H9 (cell line): ENCODE measurements around the gene RIPK4. TPM values are rescaled to one million over a fixed set of nuclear protein-coding genes. Genes with fewer than 3 reads are reported as not detected.

ENCODE experiments used
- DNase-seq: peaks from one replicate; pipeline ENCODE4 v3.0.0-alpha.2; 2017
- H2AFZ ChIP-seq: one replicate; pipeline ENCODE4 v1.6.1; 2013; ENCODE audit warnings: mild to moderate bottlenecking, low read length, control low read depth, moderate library complexity
- H2AK5ac ChIP-seq: 2 replicates; pipeline ENCODE4 v1.6.1; 2013; ENCODE audit warnings: low read length, control low read depth, mixed read lengths; ENCODE audit not compliant: insufficient read length
- H2BK120ac ChIP-seq: one replicate; pipeline ENCODE4 v1.6.1; 2013; ENCODE audit warnings: low read depth, mild to moderate bottlenecking, low read length, control low read depth, inconsistent platforms; ENCODE audit not compliant: poor library complexity, severe bottlenecking
- H2BK12ac ChIP-seq: 2 replicates; pipeline ENCODE4 v1.6.1; 2013; ENCODE audit warnings: low read length, control low read depth, mixed read lengths, low read depth; ENCODE audit not compliant: insufficient read length
- H2BK15ac ChIP-seq: 2 replicates; pipeline ENCODE4 v1.6.1; 2013; ENCODE audit warnings: low read depth, low read length, control low read depth
- H2BK20ac ChIP-seq: one replicate; pipeline ENCODE4 v1.6.1; 2013; ENCODE audit warnings: low read depth, mild to moderate bottlenecking, low read length, control low read depth, inconsistent platforms; ENCODE audit not compliant: poor library complexity, severe bottlenecking
- H2BK5ac ChIP-seq: 2 replicates; pipeline ENCODE4 v1.6.1; 2013; ENCODE audit warnings: low read length, control low read depth, mixed read lengths; ENCODE audit not compliant: insufficient read length
- H3K14ac ChIP-seq: 2 replicates; pipeline ENCODE4 v1.6.1; 2013; ENCODE audit warnings: low read length, control low read depth; ENCODE audit not compliant: insufficient read depth
- H3K18ac ChIP-seq: 2 replicates; pipeline ENCODE4 v1.6.1; 2013; ENCODE audit warnings: low read depth, mild to moderate bottlenecking, mixed read lengths, low read length, control low read depth; ENCODE audit not compliant: insufficient read length
- H3K23ac ChIP-seq: 2 replicates; pipeline ENCODE4 v1.6.1; 2013; ENCODE audit warnings: low read length, control low read depth, mixed read lengths, low read depth; ENCODE audit not compliant: insufficient read length
- H3K23me2 ChIP-seq: 2 replicates; pipeline ENCODE4 v1.6.1; 2013; ENCODE audit warnings: low read depth, mild to moderate bottlenecking, mixed read lengths, low read length, control low read depth; ENCODE audit not compliant: insufficient read length, poor library complexity, severe bottlenecking
- H3K27ac ChIP-seq: 2 replicates; pipeline ENCODE4 v1.5.1; 2013; ENCODE audit warnings: low read length, control low read depth, mixed read lengths, low read depth; ENCODE audit not compliant: insufficient read length
- H3K27me3 ChIP-seq: 2 replicates; pipeline ENCODE4 v1.6.1; 2013; ENCODE audit warnings: low read length, control low read depth, inconsistent platforms; ENCODE audit not compliant: insufficient read depth
- H3K4ac ChIP-seq: 2 replicates; pipeline ENCODE4 v1.6.1; 2013; ENCODE audit warnings: low read depth, mild to moderate bottlenecking, control low read depth, inconsistent platforms, low read length, moderate library complexity
- H3K4me1 ChIP-seq: 2 replicates; pipeline ENCODE4 v1.6.1; 2013; ENCODE audit warnings: low read length, control low read depth, inconsistent platforms; ENCODE audit not compliant: insufficient read depth
- H3K4me2 ChIP-seq: 2 replicates; pipeline ENCODE4 v1.6.1; 2013; ENCODE audit warnings: low read length, control low read depth, mixed read lengths; ENCODE audit not compliant: insufficient read length, insufficient read depth
- H3K56ac ChIP-seq: 2 replicates; pipeline ENCODE4 v1.6.1; 2013; ENCODE audit warnings: low read depth, mild to moderate bottlenecking, mixed read lengths, low read length, control low read depth; ENCODE audit not compliant: insufficient read length
- H3K79me1 ChIP-seq: 2 replicates; pipeline ENCODE4 v1.6.1; 2013; ENCODE audit warnings: low read depth, mild to moderate bottlenecking, moderate library complexity, low read length, control low read depth, inconsistent platforms; ENCODE audit not compliant: insufficient read depth, poor library complexity, severe bottlenecking
- H3K79me2 ChIP-seq: 2 replicates; pipeline ENCODE4 v1.6.1; 2013; ENCODE audit warnings: low read length, control low read depth, inconsistent platforms; ENCODE audit not compliant: insufficient read depth
- H3K9ac ChIP-seq: 2 replicates; pipeline ENCODE4 v1.6.1; 2013; ENCODE audit warnings: low read length, control low read depth, mixed read lengths; ENCODE audit not compliant: insufficient read length; ENCODE audit errors: extremely low read depth
- H3K9me3 ChIP-seq: one replicate; pipeline ENCODE4 v1.6.1; 2013; ENCODE audit warnings: low read depth, low read length, inconsistent platforms; ENCODE audit not compliant: control insufficient read depth
- H3T11ph ChIP-seq: one replicate; pipeline ENCODE4 v1.6.1; 2013; ENCODE audit warnings: mild to moderate bottlenecking, low read length, control low read depth, inconsistent platforms
- H4K20me1 ChIP-seq: one replicate; pipeline ENCODE4 v1.6.1; 2013; ENCODE audit not compliant: control insufficient read depth, insufficient read length, insufficient read depth
- H4K5ac ChIP-seq: 2 replicates; pipeline ENCODE4 v1.6.1; 2013; ENCODE audit warnings: low read depth, mild to moderate bottlenecking, mixed read lengths, low read length, control low read depth; ENCODE audit not compliant: insufficient read length
- H4K8ac ChIP-seq: replicated peaks from 2 replicates; pipeline ENCODE4 v1.6.1; 2013; ENCODE audit warnings: low read length, control low read depth, mixed read lengths, low read depth; ENCODE audit not compliant: insufficient read length
- H4K91ac ChIP-seq: 2 replicates; pipeline ENCODE4 v1.6.1; 2013; ENCODE audit warnings: low read depth, mild to moderate bottlenecking, moderate library complexity, mixed read lengths, low read length, control low read depth; ENCODE audit not compliant: insufficient read length
- H3K27ac Mint-ChIP-seq, 3 experiments: 2 replicates in 2 of 3; 3 replicates in 1 of 3; pipeline ENCODE4 v1.8.0; 2020 to 2021; ENCODE audit warnings: mixed read lengths in 3 of 3, mild to moderate bottlenecking in 1 of 3, moderate library complexity in 1 of 3
- H3K27me3 Mint-ChIP-seq: 2 replicates; pipeline ENCODE4 v1.8.0; 2021; ENCODE audit warnings: low read depth, mild to moderate bottlenecking, moderate library complexity, mixed read lengths
- H3K36me3 Mint-ChIP-seq, 3 experiments: 2 replicates in 2 of 3; 3 replicates in 1 of 3; pipeline ENCODE4 v1.8.0; 2020 to 2021; ENCODE audit warnings: low read depth in 3 of 3, mixed read lengths in 3 of 3; ENCODE audit not compliant: insufficient read depth in 1 of 3
- H3K4me1 Mint-ChIP-seq, 2 experiments: 2 replicates each; pipeline ENCODE4 v1.8.0; 2020; ENCODE audit warnings: mixed read lengths in 2 of 2
- H3K4me3 Mint-ChIP-seq, 2 experiments: 2 replicates in 1 of 2; 3 replicates in 1 of 2; pipeline ENCODE4 v1.8.0; 2020 to 2021; ENCODE audit warnings: mild to moderate bottlenecking in 2 of 2, mixed read lengths in 2 of 2, moderate library complexity in 1 of 2
- H3K9me3 Mint-ChIP-seq, 2 experiments: 2 replicates in 1 of 2; 3 replicates in 1 of 2; pipeline ENCODE4 v1.8.0; 2020; ENCODE audit warnings: mild to moderate bottlenecking in 2 of 2, mixed read lengths in 2 of 2, moderate library complexity in 1 of 2
- WGBS: extraction: QIAGEN DNeasy Blood & Tissue Kit; methylation state at CpG from one replicate; pipeline ENCODE4 v1.1.7; 2013; ENCODE audit warnings: missing lambda C conversion rate, low lambda C conversion rate, mixed read lengths; ENCODE audit not compliant: insufficient read length; ENCODE audit errors: extremely low coverage; 5-methylcytosine and 5-hydroxymethylcytosine counted together
- total RNA-seq: library from RNA; stranded (reverse); gene quantifications from 2 replicates; pipeline ENCODE4 v1.2.1, GENCODE V29; 2021
- TF ChIP-seq, protein P1 (sequence below): fragments of 200-600 bp; sonication (generic); conservative IDR thresholded peaks from 3 replicates; pipeline ENCODE4 v1.8.0; 2021; ENCODE audit warnings: antibody characterized with exemption, mild to moderate bottlenecking

Gene RIPK4
- total RNA-seq, 1 experiment from 2014 or later, result 2.9 TPM

DNA sequence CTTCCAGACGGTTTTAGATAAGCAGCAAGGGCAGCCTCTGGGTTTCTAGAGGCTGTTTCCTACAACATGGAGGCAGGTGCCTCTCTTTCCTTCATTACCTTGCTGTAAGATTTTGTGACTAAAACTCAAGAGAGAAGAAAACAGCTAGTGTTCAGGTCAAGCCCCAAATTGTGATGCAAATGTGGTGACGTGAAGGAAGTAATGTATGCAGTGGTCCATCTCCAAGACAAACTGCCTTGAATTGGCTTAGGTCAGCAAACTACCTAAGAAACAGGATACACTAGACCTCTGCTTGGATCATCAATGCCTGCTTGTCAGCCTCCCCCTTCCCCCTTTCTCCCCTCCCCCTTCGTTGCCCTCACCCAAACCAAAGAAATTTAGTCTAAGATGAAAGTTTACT is 28.9 kb upstream of the RIPK4 start:
- no peaks in the 10 kb centered on the region for H3K27me3 ChIP-seq
- TF ChIP-seq, protein P1, sequence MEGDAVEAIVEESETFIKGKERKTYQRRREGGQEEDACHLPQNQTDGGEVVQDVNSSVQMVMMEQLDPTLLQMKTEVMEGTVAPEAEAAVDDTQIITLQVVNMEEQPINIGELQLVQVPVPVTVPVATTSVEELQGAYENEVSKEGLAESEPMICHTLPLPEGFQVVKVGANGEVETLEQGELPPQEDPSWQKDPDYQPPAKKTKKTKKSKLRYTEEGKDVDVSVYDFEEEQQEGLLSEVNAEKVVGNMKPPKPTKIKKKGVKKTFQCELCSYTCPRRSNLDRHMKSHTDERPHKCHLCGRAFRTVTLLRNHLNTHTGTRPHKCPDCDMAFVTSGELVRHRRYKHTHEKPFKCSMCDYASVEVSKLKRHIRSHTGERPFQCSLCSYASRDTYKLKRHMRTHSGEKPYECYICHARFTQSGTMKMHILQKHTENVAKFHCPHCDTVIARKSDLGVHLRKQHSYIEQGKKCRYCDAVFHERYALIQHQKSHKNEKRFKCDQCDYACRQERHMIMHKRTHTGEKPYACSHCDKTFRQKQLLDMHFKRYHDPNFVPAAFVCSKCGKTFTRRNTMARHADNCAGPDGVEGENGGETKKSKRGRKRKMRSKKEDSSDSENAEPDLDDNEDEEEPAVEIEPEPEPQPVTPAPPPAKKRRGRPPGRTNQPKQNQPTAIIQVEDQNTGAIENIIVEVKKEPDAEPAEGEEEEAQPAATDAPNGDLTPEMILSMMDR, result no peak
- H3K27ac ChIP-seq, result no peak overlapping the region
- Mint-ChIP-seq H3K27ac (peak overlapping the region in 1 of 3 experiments; percentile 84; a peak in 1 of 7 replicates), H3K4me3 (no peak overlapping the region), H3K9me3 (peaks cover 24 to 29% of the 10 kb centered on the region in 2 experiments), H3K4me1 (peaks cover 14 to 15% of the 10 kb centered on the region in 2 experiments), H3K36me3 (peaks cover 16 to 42% (median 29%) of the 10 kb centered on the region in 3 experiments), H3K27me3 (peaks cover 11% of the 10 kb centered on the region)
- H3K56ac ChIP-seq, result no peak overlapping the region
- H2AFZ ChIP-seq, result no peak overlapping the region
- no peak overlapping the region for H2BK20ac ChIP-seq
- no peak overlapping the region for H3K4me2 ChIP-seq
- no peak overlapping the region for H3T11ph ChIP-seq
- no peaks in the 10 kb centered on the region for H4K20me1 ChIP-seq
- no peaks in the 10 kb centered on the region for H3K79me1 ChIP-seq
- H3K79me2 ChIP-seq, result 0 out of 2 replicates have a peak, but pooled peaks cover 2% of the 10 kb centered on the region
- H3K14ac ChIP-seq, result no peak overlapping the region
- H2BK15ac ChIP-seq, result no peak overlapping the region
- no peaks in the 10 kb centered on the region for H3K4me1 ChIP-seq
- no peak overlapping the region for H3K9ac ChIP-seq
- H3K4ac ChIP-seq, result no peak overlapping the region
- no peak overlapping the region for H4K8ac ChIP-seq
- no peak overlapping the region for H2BK120ac ChIP-seq
- H2BK5ac ChIP-seq, result no peak overlapping the region
- DNase-seq, result no peak
- no peak overlapping the region for H2BK12ac ChIP-seq
- H3K18ac ChIP-seq, result no peak overlapping the region
- no CpG with 5 or more reads among the region's 3 CpGs for WGBS
- no peak overlapping the region for H2AK5ac ChIP-seq
- H4K91ac ChIP-seq, result no peak overlapping the region
- peaks cover 11% of the 10 kb centered on the region for H3K9me3 ChIP-seq
- H3K23me2 ChIP-seq, result no peaks in the 10 kb centered on the region
- H4K5ac ChIP-seq, result no peak overlapping the region
- H3K23ac ChIP-seq, result no peak overlapping the region
